Esophagus muscularis mucosa (tissue), 3 donors: ENCODE measurements around the gene ECPAS.

ENCODE experiments used
- POLR2A ChIP-seq: fragments of 450-650 bp; IDR thresholded peaks from one replicate; pipeline ENCODE4 v1.6.1; 2017; ENCODE audit warnings: antibody characterized with exemption, moderate library complexity, mild to moderate bottlenecking, low read depth
- TF ChIP-seq, protein P1 (sequence below), 3 experiments: fragments of 200-600 bp in 2 of 3; fragments of 450-650 bp in 1 of 3; sonication (generic) in 2 of 3; IDR thresholded peaks; one replicate each; pipeline ENCODE4 v1.5.1; 2017 to 2019; ENCODE audit warnings: antibody characterized with exemption in 3 of 3, mild to moderate bottlenecking in 2 of 3, moderate library complexity in 1 of 3

- TF ChIP-seq, protein P1, sequence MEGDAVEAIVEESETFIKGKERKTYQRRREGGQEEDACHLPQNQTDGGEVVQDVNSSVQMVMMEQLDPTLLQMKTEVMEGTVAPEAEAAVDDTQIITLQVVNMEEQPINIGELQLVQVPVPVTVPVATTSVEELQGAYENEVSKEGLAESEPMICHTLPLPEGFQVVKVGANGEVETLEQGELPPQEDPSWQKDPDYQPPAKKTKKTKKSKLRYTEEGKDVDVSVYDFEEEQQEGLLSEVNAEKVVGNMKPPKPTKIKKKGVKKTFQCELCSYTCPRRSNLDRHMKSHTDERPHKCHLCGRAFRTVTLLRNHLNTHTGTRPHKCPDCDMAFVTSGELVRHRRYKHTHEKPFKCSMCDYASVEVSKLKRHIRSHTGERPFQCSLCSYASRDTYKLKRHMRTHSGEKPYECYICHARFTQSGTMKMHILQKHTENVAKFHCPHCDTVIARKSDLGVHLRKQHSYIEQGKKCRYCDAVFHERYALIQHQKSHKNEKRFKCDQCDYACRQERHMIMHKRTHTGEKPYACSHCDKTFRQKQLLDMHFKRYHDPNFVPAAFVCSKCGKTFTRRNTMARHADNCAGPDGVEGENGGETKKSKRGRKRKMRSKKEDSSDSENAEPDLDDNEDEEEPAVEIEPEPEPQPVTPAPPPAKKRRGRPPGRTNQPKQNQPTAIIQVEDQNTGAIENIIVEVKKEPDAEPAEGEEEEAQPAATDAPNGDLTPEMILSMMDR (IDR thresholded peaks at IDR 0.05), result no peak
- TF ChIP-seq POLR2A, result no peak
Measured at GRCh38 chr9:111531716-111532115, 47.5 kb upstream of the ECPAS start.
